NCI-H128 (cell line): ENCODE measurements around the gene NR2F1.
"Not testable (repeated sequence)": the region's sequence is repeated elsewhere in the genome, so short reads cannot be mapped to it uniquely, and the experiment has no call there.

Experiments
- DNase-seq: peaks from one replicate; lab custom pipeline; 2025; ENCODE audit not compliant: unreplicated experiment; lab: John Stamatoyannopoulos, UW

NR2F1 gene

GRCh38 chr5:93582677-93583438, at the start of gene NR2F1:
Gene NR2F1, plus strand, starts transcription at chr5:93583222. Its CDS starts 1,802 bp downstream, at chr5:93585024.
- no peak for DNase-seq

- DNase-seq = no peak
Measured at GRCh38 chr5:93545872-93546271, 37.1 kb upstream of the NR2F1 start.

GRCh38 chr5:93549594-93549993, 33.4 kb upstream of the NR2F1 start:
- not testable (repeated sequence) for DNase-seq

- no peak for DNase-seq
Measured at GRCh38 chr5:93557021-93557604, 25.9 kb upstream of the NR2F1 start.

- DNase-seq = no peak
Measured at GRCh38 chr5:93566091-93566490, 16.9 kb upstream of the NR2F1 start.

- no peak for DNase-seq
Measured at GRCh38 chr5:93567424-93567823, 15.6 kb upstream of the NR2F1 start.

GRCh38 chr5:93569300-93570160, 13.5 kb upstream of the NR2F1 start:
- no peak for DNase-seq

GRCh38 chr5:93570294-93571113, 12.5 kb upstream of the NR2F1 start:
- DNase-seq = no peak

GRCh38 chr5:93571114-93571949, 11.7 kb upstream of the NR2F1 start:
- no peak for DNase-seq

- DNase-seq = no peak
Measured at GRCh38 chr5:93572101-93572607, 10.9 kb upstream of the NR2F1 start.

- no peak for DNase-seq
Measured at GRCh38 chr5:93572608-93573353, 10.2 kb upstream of the NR2F1 start.

- DNase-seq = no peak
Measured at GRCh38 chr5:93573354-93574351, 9.4 kb upstream of the NR2F1 start.

- DNase-seq = no peak
Measured at GRCh38 chr5:93574491-93575305, 8.3 kb upstream of the NR2F1 start.

- no peak for DNase-seq
Measured at GRCh38 chr5:93575461-93576414, 7.3 kb upstream of the NR2F1 start.

- DNase-seq = no peak
Measured at GRCh38 chr5:93576994-93577853, 5.8 kb upstream of the NR2F1 start.
